Germinal center (tissue), 1 donor: Measurements from ENCODE around the gene UGT1A5.

ENCODE experiments used
- DNase-seq: peaks from one replicate; pipeline ENCODE4 v3.0.0; 2012; ENCODE audit warnings: mixed read lengths, low spot score

The UGT1A5 gene

DNA sequence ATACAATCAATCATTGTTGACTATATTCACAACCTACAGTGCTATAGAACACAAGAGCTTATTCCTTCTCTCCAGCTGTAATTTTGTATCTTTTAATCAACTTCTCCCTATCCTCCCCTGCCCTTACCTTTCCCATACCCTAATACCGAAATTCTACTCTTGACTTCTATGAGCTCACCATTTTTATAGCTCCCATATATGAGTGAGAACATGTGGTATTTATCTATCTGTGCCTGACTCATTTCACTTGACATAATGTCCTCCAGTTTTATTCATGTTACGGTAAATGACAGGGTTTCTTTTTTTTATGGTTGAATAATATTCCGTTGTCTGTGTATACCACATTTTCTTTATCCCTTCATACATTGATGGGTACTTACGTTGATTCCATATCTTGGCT, 68.1 kb downstream of the UGT1A5 start:
- DNase-seq: no peak

GRCh38 chr2:233789554-233789953, 76.8 kb downstream of the UGT1A5 start:
- no peak for DNase-seq

DNA sequence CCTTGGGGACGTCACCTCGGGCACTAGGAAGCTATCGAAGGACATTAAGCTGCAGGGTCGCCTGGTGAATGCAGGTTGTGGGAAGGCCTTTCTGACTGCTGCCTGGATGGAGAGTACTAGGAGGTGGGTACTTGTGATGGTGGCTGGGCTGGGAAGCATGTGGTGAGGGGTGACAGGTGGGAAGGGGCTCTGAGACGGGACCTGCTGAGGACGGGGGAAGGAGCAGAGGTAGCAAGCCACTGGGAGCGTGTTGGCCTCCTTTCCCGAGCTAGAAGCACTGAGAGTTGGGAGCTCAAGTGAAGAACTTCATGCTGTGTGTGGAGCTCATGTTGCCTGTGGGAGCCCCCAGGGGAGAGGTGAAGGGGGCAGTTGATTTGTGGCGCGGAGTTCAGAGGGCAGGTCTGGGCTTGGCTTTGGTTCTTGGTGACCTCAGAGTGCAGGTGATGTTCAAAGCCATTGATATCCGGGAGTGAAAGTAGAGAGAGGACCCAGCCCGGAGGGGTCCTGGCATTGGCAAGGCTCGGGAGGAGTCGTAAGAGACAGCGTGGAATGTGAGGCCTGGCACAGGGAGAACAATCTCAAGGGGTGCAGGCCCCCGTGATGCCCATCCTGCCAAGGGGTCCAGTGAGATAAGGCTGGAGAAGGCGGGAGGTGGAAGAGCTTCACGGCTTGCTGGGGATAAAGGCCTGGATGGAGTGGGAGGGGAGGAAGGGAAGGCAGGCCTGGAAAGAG, 78.6 kb downstream of the UGT1A5 start:
- DNase-seq: no peak

- DNase-seq: no peak
These were observed 79.2 kb downstream of the UGT1A5 start for GRCh38 chr2:233791883-233792329.

DNA sequence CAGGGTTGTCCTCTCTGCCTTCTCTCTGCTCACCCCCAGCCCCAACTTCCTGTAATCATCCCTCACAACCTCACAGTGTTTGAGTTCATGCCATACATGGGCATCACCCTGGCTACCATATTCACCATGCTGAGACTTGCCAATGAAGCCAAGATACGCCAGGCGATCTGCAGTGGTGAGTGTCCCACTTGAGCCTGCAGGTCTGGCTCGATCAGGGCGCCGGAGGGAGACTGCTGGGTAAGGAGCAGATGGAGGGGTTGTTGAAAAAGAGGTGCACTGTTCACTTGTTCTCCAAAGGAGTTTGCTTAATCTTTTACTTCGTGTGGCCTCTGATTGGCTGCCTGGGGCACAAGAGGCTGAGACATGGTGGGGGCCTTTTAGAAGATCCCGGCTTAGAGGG, 80.0 kb downstream of the UGT1A5 start:
- DNase-seq: no peak

- DNase-seq: no peak
These were observed 80.9 kb downstream of the UGT1A5 start for GRCh38 chr2:233793465-233794127.

DNA sequence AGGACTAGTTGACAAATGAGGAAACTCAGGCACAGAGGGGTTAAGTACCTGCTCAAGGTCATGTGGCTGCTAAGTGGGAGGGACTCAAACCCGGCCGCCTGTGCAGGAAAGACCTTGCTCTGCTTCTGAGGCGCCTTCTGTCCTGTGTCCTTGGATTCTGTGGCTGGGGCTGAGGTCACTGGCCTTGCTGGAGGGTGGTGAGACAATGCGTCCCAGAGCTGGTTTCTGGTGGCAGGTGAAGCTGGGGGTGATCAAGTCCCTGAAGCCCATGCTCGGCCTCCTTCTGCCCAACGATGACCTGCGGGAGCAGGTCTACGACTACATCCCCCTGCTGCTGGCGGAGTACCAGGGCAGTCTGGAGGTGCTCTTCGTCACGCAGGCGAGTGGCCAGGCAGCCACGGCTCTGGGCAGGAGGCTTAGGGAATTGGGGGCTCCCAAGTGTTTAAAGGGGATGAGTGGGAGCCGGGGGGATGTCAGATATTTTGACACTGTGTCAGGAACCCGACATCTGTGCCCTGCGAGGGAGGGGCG, 81.5 kb downstream of the UGT1A5 start:
- no peak for DNase-seq

DNA sequence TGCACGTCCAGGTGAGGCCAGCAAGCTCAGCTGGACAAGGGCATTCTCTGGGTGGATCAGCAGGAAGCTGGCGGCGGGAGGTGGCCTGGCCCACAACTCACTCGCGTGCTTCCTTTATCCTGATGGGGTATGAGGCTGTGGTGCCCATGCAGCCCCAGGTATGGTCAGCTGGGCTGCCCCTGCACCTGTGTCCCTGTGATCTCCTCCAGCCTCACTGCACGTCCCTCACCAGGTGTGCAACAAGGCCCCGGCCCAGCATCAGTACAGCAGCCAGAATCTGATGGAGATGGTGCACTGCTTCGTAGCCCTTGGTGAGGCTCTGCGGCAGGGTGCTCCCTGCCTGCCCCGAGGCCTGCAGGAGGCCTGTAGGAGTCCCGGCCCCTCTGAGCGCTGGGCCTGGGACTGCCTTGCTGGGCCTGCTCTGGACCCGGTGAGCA, 83.0 kb downstream of the UGT1A5 start:
- DNase-seq: no peak

DNA sequence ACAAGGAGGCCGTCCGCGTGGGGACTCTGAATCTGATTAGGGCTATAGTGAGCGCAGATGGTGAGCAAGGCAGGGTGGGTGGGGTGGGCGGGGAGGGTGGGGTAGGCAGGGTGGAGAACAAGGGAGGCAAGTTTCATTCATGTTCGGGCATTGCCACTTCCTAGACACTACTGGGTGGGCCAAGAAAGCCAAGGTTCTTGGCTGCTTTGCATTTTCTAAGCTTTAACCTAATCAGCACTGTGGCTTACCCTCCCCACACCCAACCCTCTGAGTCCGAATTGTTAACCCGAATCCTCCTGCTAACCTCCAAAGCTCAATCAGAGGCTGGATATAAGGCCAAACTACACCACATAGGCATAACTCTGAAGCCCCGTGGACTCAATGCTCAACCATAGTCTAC, 83.5 kb downstream of the UGT1A5 start:
- DNase-seq: no peak

GRCh38 chr2:233798335-233799086, 85.8 kb downstream of the UGT1A5 start:
- no peak for DNase-seq

DNA sequence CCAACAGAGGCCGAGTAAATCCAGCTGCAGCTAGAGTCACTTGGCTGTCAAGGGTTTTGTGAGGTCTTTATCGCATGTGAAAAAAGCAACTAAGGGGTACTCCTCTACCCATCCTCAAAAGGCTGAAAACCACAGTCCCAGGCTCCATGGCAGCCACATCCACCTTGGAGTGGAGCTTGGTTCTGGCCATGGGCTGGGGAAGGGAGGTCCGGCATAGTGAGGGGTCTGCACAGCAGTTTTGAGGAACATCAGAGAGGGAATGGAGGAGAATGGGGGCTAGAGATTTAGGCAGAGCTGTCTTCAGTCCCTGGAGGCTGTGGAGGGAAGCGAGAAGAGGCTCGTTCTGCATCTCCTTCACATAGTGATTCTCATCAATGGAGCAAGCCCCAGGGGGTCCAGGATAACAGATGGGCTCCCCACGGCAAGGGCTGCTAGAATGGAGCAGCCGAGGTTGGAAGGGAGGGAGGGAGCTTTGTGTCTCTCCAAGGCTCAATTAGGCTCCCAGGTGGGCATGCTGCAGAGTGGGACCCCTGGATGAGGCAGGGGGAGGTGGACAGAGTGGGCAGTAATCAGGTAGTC, 86.5 kb downstream of the UGT1A5 start:
- DNase-seq: no peak

GRCh38 chr2:233799716-233800115, 87.0 kb downstream of the UGT1A5 start:
- DNase-seq: no peak

DNA sequence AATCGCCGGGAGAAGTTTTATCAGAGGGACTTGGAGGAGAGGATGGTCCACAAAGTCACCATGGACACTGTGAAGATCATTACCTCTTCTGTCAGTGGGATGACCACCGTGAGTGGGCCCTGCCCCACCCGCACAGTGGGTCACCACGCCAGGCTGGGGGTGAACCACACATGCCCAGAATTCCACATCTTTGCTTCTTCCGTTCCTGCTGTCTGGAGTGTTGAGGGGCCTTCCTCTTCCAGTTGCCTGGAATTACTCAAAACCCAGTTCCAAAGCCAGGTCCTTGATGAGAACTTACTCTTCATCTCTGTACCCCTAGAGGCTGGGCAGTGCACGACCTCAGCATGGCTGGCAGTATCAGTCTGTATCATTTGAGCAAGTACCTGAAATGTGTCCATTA, 87.5 kb downstream of the UGT1A5 start:
- DNase-seq: no peak

- peak; percentile 26 for DNase-seq
These were observed 88.8 kb downstream of the UGT1A5 start for GRCh38 chr2:233801357-233802131.

GRCh38 chr2:233802132-233802815, 89.6 kb downstream of the UGT1A5 start:
- no peak for DNase-seq

DNA sequence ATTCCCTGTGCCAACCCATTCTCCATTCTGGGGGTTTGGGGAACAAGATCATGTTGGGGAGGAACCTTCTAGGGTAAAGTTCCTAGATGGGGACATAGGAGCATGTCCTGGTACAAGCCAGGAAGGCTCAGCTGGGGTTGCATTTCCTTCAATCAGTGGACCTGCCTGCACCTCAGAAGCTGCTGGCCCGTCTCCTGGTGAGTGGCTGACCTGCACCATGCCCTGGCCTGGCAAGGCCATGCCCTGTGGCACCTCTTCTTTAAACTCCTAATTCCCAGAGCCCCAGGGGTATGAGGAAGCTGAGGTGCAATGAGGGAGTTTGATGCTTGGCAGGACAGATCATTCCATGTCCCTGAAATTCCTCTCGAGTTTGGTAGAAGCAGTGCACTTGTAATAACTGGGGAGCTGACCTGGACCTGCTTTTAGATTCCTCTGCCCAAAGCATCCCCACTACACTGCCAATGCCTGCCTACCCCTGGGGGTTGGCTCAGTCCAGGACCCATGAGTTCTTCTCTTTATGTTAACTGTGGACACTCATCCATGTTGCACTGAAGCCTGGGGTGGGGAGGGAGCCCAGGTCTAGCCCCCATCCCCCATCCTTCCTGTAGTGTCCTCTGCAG, 90.7 kb downstream of the UGT1A5 start:
- no peak for DNase-seq

DNA sequence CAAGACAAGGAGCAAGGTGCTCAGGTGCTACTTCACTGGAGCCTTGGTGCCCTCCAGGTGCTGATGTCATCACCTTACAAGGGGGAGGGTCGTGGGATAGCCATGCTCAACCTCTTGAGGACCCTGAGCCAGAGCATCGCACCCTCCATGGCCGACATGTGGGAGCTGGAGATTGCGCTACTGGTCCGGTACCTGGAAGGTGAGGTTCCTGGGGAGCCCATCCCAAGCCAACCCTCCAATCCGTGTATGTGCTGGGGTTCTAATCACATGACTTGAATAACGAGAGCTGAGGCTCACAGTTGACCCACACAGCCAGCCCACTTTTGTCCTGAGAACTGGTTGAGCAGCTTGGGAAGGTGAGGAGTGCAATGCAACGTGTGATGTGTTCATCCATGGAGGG, 91.3 kb downstream of the UGT1A5 start:
- no peak for DNase-seq

GRCh38 chr2:233807215-233807865, 94.6 kb downstream of the UGT1A5 start:
- no peak for DNase-seq

DNA sequence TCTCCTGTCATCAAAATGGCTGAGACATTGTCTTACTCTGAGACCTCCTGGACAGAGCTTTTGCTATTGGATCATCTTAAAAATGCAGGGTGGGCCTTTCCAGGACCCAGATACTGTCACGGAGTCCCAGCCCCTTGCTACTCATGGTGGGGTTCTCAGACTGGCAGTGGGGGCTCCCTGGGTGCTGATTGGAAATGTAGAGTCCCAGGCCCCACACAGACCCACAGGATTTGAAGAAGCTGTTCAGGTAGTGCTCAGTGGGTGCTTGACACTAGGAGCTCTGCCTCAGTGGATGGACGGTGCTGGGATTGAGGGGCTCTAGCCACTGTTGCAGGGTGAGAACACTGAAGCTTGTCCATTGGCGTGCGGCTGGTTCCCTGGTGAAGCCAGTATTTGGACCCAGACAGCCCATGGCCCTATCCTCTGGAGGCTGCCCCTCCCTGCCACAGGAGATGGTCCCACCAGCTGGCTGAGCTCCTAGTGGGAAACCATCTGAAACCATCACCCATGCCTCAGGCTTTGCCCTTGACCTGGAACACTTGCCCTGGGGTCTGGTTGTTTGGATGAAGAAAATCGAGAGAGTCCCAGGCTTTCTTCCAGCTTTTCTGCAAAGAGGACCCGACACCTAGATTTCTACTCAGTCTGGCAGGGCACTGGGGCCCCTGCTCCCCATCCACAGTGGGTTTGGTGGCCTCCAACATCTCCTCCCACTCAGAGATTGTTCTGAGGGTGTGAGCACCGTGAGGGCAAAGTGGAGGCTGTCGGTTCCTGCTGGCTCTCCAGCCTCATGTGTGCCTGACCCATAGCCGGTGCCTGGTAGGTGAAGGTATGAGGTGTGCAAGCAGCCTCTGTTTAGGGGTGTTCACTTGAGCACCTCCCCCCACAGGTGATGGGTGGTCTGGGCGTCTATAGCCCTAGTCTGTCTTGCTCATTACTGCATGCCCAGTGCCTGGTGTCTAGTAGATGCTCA, 95.5 kb downstream of the UGT1A5 start:
- DNase-seq: no peak
